ENCODE results near the gene TOP1. TPM values are rescaled to one million over a fixed set of nuclear protein-coding genes. Genes with fewer than 3 reads are reported as not detected.

TOP1 gene
- total RNA-seq, 2 donors from 2014 or later = 78.8 to 82.5 TPM

- no peaks in the 10 kb centered on the region for H3K27me3 Mint-ChIP-seq (ENCODE audit: insufficient read depth)
- DNase-seq = no peak
- H3K4me1 ChIP-seq (ENCODE audit: control insufficient read depth, insufficient read depth, low read length) = no peaks in the 10 kb centered on the region
These were observed 47.8 kb upstream of the TOP1 start for GRCh38 chr20:40980828-40981310.

GRCh38 chr20:40982415-40983145, 46.0 kb upstream of the TOP1 start:
- Histone ChIP-seq H3K4me3 (ENCODE audit: low read length) (no peak overlapping the region), H3K27me3 (ENCODE audit: control insufficient read depth, insufficient read depth, low read length, poor library complexity, severe bottlenecking) (no peaks in the 10 kb centered on the region), H3K36me3 (ENCODE audit: control insufficient read depth, insufficient read depth, low read length) (no peaks in the 10 kb centered on the region), H3K9me3 (ENCODE audit: control insufficient read depth, low read length) (peaks cover 16% of the 10 kb centered on the region), H3K9ac (ENCODE audit: extremely low read depth, low read length, poor library complexity, severe bottlenecking) (no peak overlapping the region), H3K27ac (ENCODE audit: low read depth, low read length) (no peak overlapping the region), H3K4me1 (ENCODE audit: control insufficient read depth, insufficient read depth, low read length) (no peaks in the 10 kb centered on the region)
- Mint-ChIP-seq H3K36me3 (ENCODE audit: low read depth) (no peaks in the 10 kb centered on the region), H3K4me1 (no peaks in the 10 kb centered on the region), H3K9me3 (peaks cover 3% of the 10 kb centered on the region), H3K27me3 (ENCODE audit: insufficient read depth) (no peaks in the 10 kb centered on the region), H3K27ac (no peak overlapping the region), H3K4me3 (no peak overlapping the region)
- 89% methylated on average over 3 of the region's 3 CpGs; no CpG with 5 or more reads in 1 of the 2 experiments for WGBS, 2 experiments (ENCODE audit: insufficient coverage in 1 of 2, insufficient read length in 1 of 2)
- no peak for TF ChIP-seq CTCF (conservative IDR thresholded peaks at IDR 0.05)
- DNase-seq = no peak

More at GRCh38 chr20:40980828-40981310, 47.8 kb upstream of the TOP1 start:
- H3K27ac Mint-ChIP-seq = no peak overlapping the region
- no peak overlapping the region for H3K4me3 Mint-ChIP-seq
- peaks cover 14% of the 10 kb centered on the region for H3K9me3 Mint-ChIP-seq
- no peak for TF ChIP-seq CTCF (conservative IDR thresholded peaks at IDR 0.05)
- no peak overlapping the region for H3K9ac ChIP-seq (ENCODE audit: extremely low read depth, low read length, poor library complexity, severe bottlenecking)
- peaks cover 27% of the 10 kb centered on the region for H3K9me3 ChIP-seq (ENCODE audit: control insufficient read depth, low read length)
- H3K27ac ChIP-seq (ENCODE audit: low read depth, low read length) = no peak overlapping the region
- no peaks in the 10 kb centered on the region for H3K4me1 Mint-ChIP-seq
- no peaks in the 10 kb centered on the region for H3K36me3 ChIP-seq (ENCODE audit: control insufficient read depth, insufficient read depth, low read length)
- H3K27me3 ChIP-seq (ENCODE audit: control insufficient read depth, insufficient read depth, low read length, poor library complexity, severe bottlenecking) = no peaks in the 10 kb centered on the region
- no peak overlapping the region for H3K4me3 ChIP-seq (ENCODE audit: low read length)
- WGBS, 2 experiments (ENCODE audit: insufficient coverage in 1 of 2, insufficient read length in 1 of 2) = 95 to 96% methylated on average over 4 to 6 of the region's 6 CpGs
- no peaks in the 10 kb centered on the region for H3K36me3 Mint-ChIP-seq (ENCODE audit: low read depth)

GRCh38 chr20:40983898-40984297, 44.7 kb upstream of the TOP1 start:
- H3K9me3 Mint-ChIP-seq = no peaks in the 10 kb centered on the region
- Histone ChIP-seq H3K9ac (ENCODE audit: extremely low read depth, low read length, poor library complexity, severe bottlenecking) (no peak overlapping the region), H3K27ac (ENCODE audit: low read depth, low read length) (no peak overlapping the region), H3K9me3 (ENCODE audit: control insufficient read depth, low read length) (peaks cover 9% of the 10 kb centered on the region), H3K27me3 (ENCODE audit: control insufficient read depth, insufficient read depth, low read length, poor library complexity, severe bottlenecking) (no peaks in the 10 kb centered on the region), H3K4me3 (ENCODE audit: low read length) (no peak overlapping the region), H3K4me1 (ENCODE audit: control insufficient read depth, insufficient read depth, low read length) (no peaks in the 10 kb centered on the region), H3K36me3 (ENCODE audit: control insufficient read depth, insufficient read depth, low read length) (no peaks in the 10 kb centered on the region)
- TF ChIP-seq CTCF (conservative IDR thresholded peaks at IDR 0.05) = no peak
- no peak overlapping the region for H3K4me3 Mint-ChIP-seq
- no peak for DNase-seq
- H3K36me3 Mint-ChIP-seq (ENCODE audit: low read depth) = no peaks in the 10 kb centered on the region
- H3K27ac Mint-ChIP-seq = no peak overlapping the region
- H3K27me3 Mint-ChIP-seq (ENCODE audit: insufficient read depth) = no peaks in the 10 kb centered on the region
- WGBS, 2 experiments (ENCODE audit: insufficient coverage in 1 of 2, insufficient read length in 1 of 2) = 88% methylated on average over 2 of the region's 2 CpGs; no CpG with 5 or more reads in 1 of the 2 experiments
- no peaks in the 10 kb centered on the region for H3K4me1 Mint-ChIP-seq
